CD14-positive monocyte (primary cell): ENCODE measurements around the gene ACOD1. TPM values are rescaled to one million over a fixed set of nuclear protein-coding genes. Genes with fewer than 3 reads are reported as not detected.

Experiments
- DNase-seq, 3 donors: peaks; one replicate each; pipeline ENCODE4 v3.0.0-alpha.2; 2011 to 2022
- H2AFZ ChIP-seq: 2 replicates; pipeline ENCODE4 v1.6.0; 2012; ENCODE audit warnings: mild to moderate bottlenecking, low read depth, low read length, inconsistent platforms; ENCODE audit not compliant: insufficient read depth, poor library complexity, severe bottlenecking
- H3K27ac ChIP-seq, 2 donors: 1 replicate in 1 of 2; 2 replicates in 1 of 2; pipeline ENCODE4 v1.5.1; 2012 to 2013; ENCODE audit warnings: low read length in 2 of 2, control low read depth in 1 of 2, inconsistent platforms in 1 of 2, low read depth in 1 of 2, mild to moderate bottlenecking in 1 of 2
- H3K27me3 ChIP-seq, 2 donors: one replicate each; pipeline versions ENCODE4 v1.6.0 to v1.6.1; 2011 to 2013; ENCODE audit warnings: low read length in 2 of 2; ENCODE audit not compliant: control insufficient read depth in 2 of 2, insufficient read depth in 2 of 2
- H3K36me3 ChIP-seq, 2 donors: replicated peaks in 1 of 2; 1 replicate in 1 of 2; 2 replicates in 1 of 2; pipeline versions ENCODE4 v1.5.1 to v1.6.1; 2012 to 2013; ENCODE audit warnings: low read length in 2 of 2, control low read depth in 1 of 2, inconsistent platforms in 1 of 2, mild to moderate bottlenecking in 1 of 2; ENCODE audit not compliant: insufficient read depth in 2 of 2, control insufficient read depth in 1 of 2
- H3K4me1 ChIP-seq, 2 donors: 1 replicate in 1 of 2; 2 replicates in 1 of 2; pipeline versions ENCODE4 v1.5.1 to v1.6.1; 2012 to 2013; ENCODE audit warnings: low read length in 2 of 2, control low read depth in 1 of 2, inconsistent platforms in 1 of 2, mild to moderate bottlenecking in 1 of 2, moderate library complexity in 1 of 2; ENCODE audit not compliant: insufficient read depth in 2 of 2, control insufficient read depth in 1 of 2
- H3K4me2 ChIP-seq: replicated peaks from 2 replicates; pipeline ENCODE3; 2012; ENCODE audit warnings: low read length, moderate library complexity, mild to moderate bottlenecking; ENCODE audit not compliant: poor library complexity, severe bottlenecking; ENCODE audit errors: extremely low read depth
- H3K4me3 ChIP-seq, 3 experiments: fragments of 200-600 bp in 1 of 3; sonication (generic) in 1 of 3; replicated peaks in 1 of 3; 1 replicate in 2 of 3; 2 replicates in 1 of 3; pipeline ENCODE4 v1.5.1; 2011 to 2013; ENCODE audit warnings: low read length in 3 of 3, mild to moderate bottlenecking in 3 of 3, control low read depth in 2 of 3, low read depth in 2 of 3, inconsistent platforms in 1 of 3, moderate library complexity in 1 of 3
- H3K79me2 ChIP-seq: 2 replicates; pipeline ENCODE4 v1.6.0; 2012; ENCODE audit warnings: mild to moderate bottlenecking, control low read depth, inconsistent platforms, low read length, moderate library complexity; ENCODE audit not compliant: insufficient read depth
- H3K9ac ChIP-seq: 2 replicates; pipeline ENCODE4 v1.6.0; 2017; ENCODE audit warnings: low read length, mild to moderate bottlenecking; ENCODE audit not compliant: insufficient read depth, poor library complexity, severe bottlenecking
- H3K9me3 ChIP-seq, 2 donors: replicated peaks in 1 of 2; 1 replicate in 1 of 2; 2 replicates in 1 of 2; pipeline versions ENCODE4 v1.5.1 to v1.6.1; 2012 to 2013; ENCODE audit warnings: low read length in 2 of 2, control low read depth in 1 of 2; ENCODE audit not compliant: control insufficient read depth in 1 of 2, insufficient read depth in 1 of 2
- H4K20me1 ChIP-seq: 2 replicates; pipeline ENCODE4 v1.6.0; 2012; ENCODE audit warnings: mild to moderate bottlenecking, low read length, control low read depth, moderate library complexity; ENCODE audit not compliant: insufficient read depth
- H3K27ac Mint-ChIP-seq, 7 donors: one replicate each; pipeline ENCODE4 v1.8.0; 2020; ENCODE audit warnings: mild to moderate bottlenecking in 7 of 7, mixed read lengths in 7 of 7, moderate library complexity in 6 of 7, inconsistent platforms in 2 of 7
- H3K27me3 Mint-ChIP-seq, 3 donors: one replicate each; pipeline ENCODE4 v1.8.0; 2021 to 2022; ENCODE audit warnings: low read depth in 3 of 3, mild to moderate bottlenecking in 3 of 3, mixed read lengths in 3 of 3, moderate library complexity in 3 of 3, inconsistent platforms in 1 of 3
- H3K36me3 Mint-ChIP-seq, 2 donors: one replicate each; pipeline ENCODE4 v1.8.0; 2020; ENCODE audit warnings: mixed read lengths in 2 of 2, inconsistent platforms in 1 of 2, mild to moderate bottlenecking in 1 of 2
- H3K4me1 Mint-ChIP-seq: one replicate; pipeline ENCODE4 v1.8.0; 2020; ENCODE audit warnings: mild to moderate bottlenecking, mixed read lengths
- H3K4me3 Mint-ChIP-seq, 2 donors: one replicate each; pipeline ENCODE4 v1.8.0; 2020; ENCODE audit warnings: mild to moderate bottlenecking in 2 of 2, mixed read lengths in 2 of 2, moderate library complexity in 1 of 2
- H3K9me3 Mint-ChIP-seq, 7 donors: one replicate each; pipeline ENCODE4 v1.8.0; 2020 to 2022; ENCODE audit warnings: mixed read lengths in 7 of 7, mild to moderate bottlenecking in 6 of 7, moderate library complexity in 6 of 7, inconsistent platforms in 2 of 7
- CTCF ChIP-seq: fragments of 200-600 bp; IDR thresholded peaks from one replicate; pipeline ENCODE4 v1.8.0; 2022; ENCODE audit warnings: antibody characterized with exemption, mild to moderate bottlenecking
- WGBS: methylation state at CpG from one replicate; pipeline ENCODE4 v1.1.5; 2013; ENCODE audit warnings: missing lambda C conversion rate; ENCODE audit not compliant: insufficient coverage; 5-methylcytosine and 5-hydroxymethylcytosine counted together
- intact Hi-C, 2 donors: fragments of 100-400 bp; cut with micrococcal nuclease; formaldehyde crosslinking; loops; one replicate each; pipeline versions ENCODE4 v1.15.0 to v1.15.1; 2023
- polyA plus RNA-seq, 3 donors: library from polyadenylated mRNA; depleted of rRNA in 1 of 3; unstranded in 2 of 3; stranded (reverse) in 1 of 3; fragments of 300-500 nt in 2 of 3; fragments of >200 nt in 1 of 3; fragmentation: Illumina TruSeq in 2 of 3; gene quantifications; 1 replicate in 2 of 3; 2 replicates in 1 of 3; pipeline ENCODE4 v1.2.3, GENCODE V29; 2012 to 2021

Gene ACOD1
- polyA plus RNA-seq, 3 donors = 0.29 TPM; not detected in 2

DNA sequence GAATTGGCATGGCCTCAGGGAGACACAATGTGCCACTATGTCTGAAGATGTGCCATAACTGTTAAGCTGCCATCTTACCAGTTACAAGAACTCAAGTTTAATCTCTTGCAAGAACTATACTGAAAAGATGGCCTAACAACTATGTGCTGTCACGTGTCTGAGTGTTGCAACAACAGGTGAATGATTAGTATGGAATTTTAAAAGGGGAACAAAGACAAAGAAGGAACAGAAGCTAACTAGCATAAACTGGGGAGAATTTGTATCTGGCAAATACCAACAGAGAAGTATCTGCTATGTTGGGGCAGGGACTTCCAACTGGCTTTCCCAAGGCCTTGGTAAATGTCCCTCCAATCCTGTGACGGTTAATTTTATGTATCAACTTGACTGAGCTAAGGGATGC is 11.5 kb upstream of the ACOD1 start:
- peak overlapping the region; percentile 45 to 62 for H3K27ac ChIP-seq
- H3K9me3 Mint-ChIP-seq = peaks cover 0 to 5% (median 4%) of the 10 kb centered on the region in 7 donors
- H2AFZ ChIP-seq = no peak overlapping the region
- peak; percentile 30 to 72 (median 49) for DNase-seq
- H3K9me3 ChIP-seq = peaks cover 0 to 4% of the 10 kb centered on the region in 2 donors
- H3K4me3 ChIP-seq = peak overlapping the region in 1 of 3 experiments; percentile 7
- H3K27ac Mint-ChIP-seq = peak overlapping the region; percentile 55 to 94 (median 81)
- no peaks in the 10 kb centered on the region for H3K79me2 ChIP-seq
- H3K4me1 Mint-ChIP-seq = peaks cover 35% of the 10 kb centered on the region
- peaks cover 1 to 6% of the 10 kb centered on the region in 2 donors for H3K36me3 Mint-ChIP-seq
- H3K4me3 Mint-ChIP-seq = no peak overlapping the region
- H3K4me2 ChIP-seq = no peak overlapping the region
- H4K20me1 ChIP-seq = no peaks in the 10 kb centered on the region
- TF ChIP-seq CTCF = no peak
- WGBS = no CpG with 5 or more reads among the region's 2 CpGs
- intact Hi-C loops = loop anchor here in 1 of 2 donors (5.0 kb wide), 2 partner anchors 41 to 54 kb away; no protein-coding TSS in a partner anchor
- no peak overlapping the region for H3K9ac ChIP-seq
- H3K27me3 Mint-ChIP-seq = peaks cover 1 to 4% (median 2%) of the 10 kb centered on the region in 3 donors
- no peaks in the 10 kb centered on the region for H3K36me3 ChIP-seq
- H3K4me1 ChIP-seq = peaks cover 35 to 36% of the 10 kb centered on the region in 2 donors
- no peaks in the 10 kb centered on the region for H3K27me3 ChIP-seq

DNA sequence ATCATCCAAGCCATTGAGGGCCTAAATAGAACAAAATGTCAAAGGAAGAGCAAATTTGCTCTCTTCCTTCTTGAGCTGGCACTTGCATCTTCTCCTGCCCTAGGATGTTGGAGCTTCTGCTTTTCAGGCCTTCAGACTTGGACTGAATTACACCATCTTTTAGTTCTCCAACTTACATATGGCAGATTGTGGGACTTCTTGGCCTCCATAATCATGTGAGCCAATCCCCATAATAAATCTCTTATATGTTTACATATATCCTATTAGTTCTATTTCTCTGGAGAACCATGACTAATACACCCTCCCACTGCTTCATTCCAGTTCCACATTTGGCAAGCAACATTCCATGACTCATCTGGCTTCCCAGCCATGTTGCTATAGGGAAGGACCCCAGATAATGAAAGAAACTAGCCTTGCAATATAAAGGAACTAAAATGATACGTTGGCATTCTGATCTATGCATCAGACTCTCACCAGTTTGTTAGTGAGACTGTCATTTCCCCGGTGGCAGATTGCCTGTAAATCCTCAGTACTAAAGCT is 11.0 kb upstream of the ACOD1 start:
- peaks cover 1 to 4% (median 2%) of the 10 kb centered on the region in 3 donors for H3K27me3 Mint-ChIP-seq
- intact Hi-C loops = loop anchor here in 1 of 2 donors (5.0 kb wide), 2 partner anchors 40 to 55 kb away; no protein-coding TSS in a partner anchor
- H3K9me3 Mint-ChIP-seq = peaks cover 0 to 5% (median 4%) of the 10 kb centered on the region in 7 donors
- no peak for TF ChIP-seq CTCF
- H3K9ac ChIP-seq = no peak overlapping the region
- peaks cover 39% of the 10 kb centered on the region for H3K4me1 Mint-ChIP-seq
- H3K36me3 Mint-ChIP-seq = peaks cover 1 to 6% of the 10 kb centered on the region in 2 donors
- peak overlapping the region; percentile 41 to 94 (median 83) for H3K27ac Mint-ChIP-seq
- no peaks in the 10 kb centered on the region for H3K27me3 ChIP-seq
- DNase-seq = peak; percentile 78 to 96 (median 89)
- peaks cover 35 to 41% of the 10 kb centered on the region in 2 donors for H3K4me1 ChIP-seq
- H3K9me3 ChIP-seq = peaks cover 0 to 3% of the 10 kb centered on the region in 2 donors
- peak overlapping the region; percentile 45 to 62 for H3K27ac ChIP-seq
- no peak overlapping the region for H2AFZ ChIP-seq
- no peaks in the 10 kb centered on the region for H3K79me2 ChIP-seq
- H3K4me3 ChIP-seq = no peak overlapping the region
- H3K4me2 ChIP-seq = no peak overlapping the region
- no peaks in the 10 kb centered on the region for H4K20me1 ChIP-seq
- 14% methylated on average over 1 of the region's 2 CpGs for WGBS
- H3K36me3 ChIP-seq = no peaks in the 10 kb centered on the region
- no peak overlapping the region for H3K4me3 Mint-ChIP-seq
